CD4-positive, alpha-beta T cell (primary cell): ENCODE measurements around the gene POLA2. TPM values are rescaled to one million over a fixed set of nuclear protein-coding genes. Genes with fewer than 3 reads are reported as not detected.
A peak's percentile ranks its signal among the peaks of the same experiment; 100 is the strongest.

Source experiments
- ATAC-seq: fragments of 200-7000 bp; cut with Tn5 transposase; one replicate; pipeline ENCODE4 v1.10.0; 2022; ENCODE audit warnings: mild to moderate bottlenecking; ENCODE audit not compliant: poor library complexity
- CTCF ChIA-PET: fragments of 350-600 bp; sonication (Branson Sonifier 250); formaldehyde crosslinking; loops from one replicate; lab custom pipeline; 2021; ENCODE audit warnings: antibody characterized with exemption, inconsistent platforms; lab: Charles Lee
- POLR2A ChIA-PET: fragments of 350-600 bp; sonication (Branson Sonifier 250); formaldehyde crosslinking; loops from one replicate; lab custom pipeline; 2021; ENCODE audit warnings: antibody characterized with exemption, inconsistent platforms; lab: Charles Lee
- DNase-seq, 14 experiments: peaks; one replicate each; pipeline ENCODE4 v3.0.0-alpha.2; 2013 to 2020; ENCODE audit warnings: mixed read lengths in 2 of 14
- H3K27ac ChIP-seq, 2 donors: one replicate each; pipeline versions ENCODE4 v1.5.1 to v1.7.0; 2013; ENCODE audit warnings: low read length in 2 of 2, low read depth in 1 of 2, mild to moderate bottlenecking in 1 of 2
- H3K27me3 ChIP-seq, 2 experiments: 1 replicate in 1 of 2; 2 replicates in 1 of 2; pipeline versions ENCODE4 v1.6.1 to v1.7.0; 2013; ENCODE audit warnings: low read length in 2 of 2, control low read depth in 1 of 2, mild to moderate bottlenecking in 1 of 2, moderate library complexity in 1 of 2; ENCODE audit not compliant: insufficient read depth in 2 of 2, control insufficient read depth in 1 of 2
- H3K36me3 ChIP-seq: one replicate; pipeline ENCODE4 v1.6.1; 2013; ENCODE audit warnings: low read length, control low read depth; ENCODE audit not compliant: insufficient read depth
- H3K4me1 ChIP-seq: one replicate; pipeline ENCODE4 v1.6.1; 2013; ENCODE audit warnings: low read length, control low read depth; ENCODE audit not compliant: insufficient read depth
- H3K4me3 ChIP-seq: one replicate; pipeline ENCODE4 v1.5.1; 2013; ENCODE audit warnings: mild to moderate bottlenecking, low read length, moderate library complexity
- H3K9me3 ChIP-seq, 2 experiments: 1 replicate in 1 of 2; 2 replicates in 1 of 2; pipeline versions ENCODE4 v1.6.1 to v1.7.0; 2013; ENCODE audit warnings: low read length in 2 of 2, mild to moderate bottlenecking in 2 of 2, control low read depth in 1 of 2, moderate library complexity in 1 of 2; ENCODE audit not compliant: control insufficient read depth in 1 of 2, insufficient read depth in 1 of 2
- H3K27ac Mint-ChIP-seq: one replicate; pipeline ENCODE4 v1.8.0; 2020; ENCODE audit warnings: mixed read lengths
- H3K27me3 Mint-ChIP-seq: one replicate; pipeline ENCODE4 v1.8.0; 2021; ENCODE audit warnings: mixed read lengths
- H3K36me3 Mint-ChIP-seq: one replicate; pipeline ENCODE4 v1.8.0; 2021; ENCODE audit warnings: low read depth, mixed read lengths
- H3K4me1 Mint-ChIP-seq: one replicate; pipeline ENCODE4 v1.8.0; 2021; ENCODE audit warnings: low read depth, mixed read lengths
- H3K4me3 Mint-ChIP-seq: one replicate; pipeline ENCODE4 v1.8.0; 2020; ENCODE audit warnings: mild to moderate bottlenecking, mixed read lengths
- H3K9me3 Mint-ChIP-seq: one replicate; pipeline ENCODE4 v1.8.0; 2020; ENCODE audit warnings: mixed read lengths
- intact Hi-C, 2 experiments: fragments of 100-400 bp; cut with DNase I in 1 of 2; cut with micrococcal nuclease in 1 of 2; formaldehyde crosslinking; loops; one replicate each; pipeline versions ENCODE4 v1.15.1 to v1.9.0; 2023 to 2025; cut with DNase I, micrococcal nuclease
- total RNA-seq, 174 experiments: library from RNA in 2 of 174; stranded (reverse) in 2 of 174; gene quantifications; one replicate each; pipeline ENCODE4 v1.2.3 and lab custom pipeline; 2021 to 2026
- TF ChIP-seq, protein P1 (sequence below): fragments of 200-600 bp; IDR thresholded peaks from one replicate; pipeline ENCODE4 v1.8.0; 2022; ENCODE audit warnings: antibody characterized with exemption, mild to moderate bottlenecking

The POLA2 gene
- total RNA-seq, 2 experiments from 2014 or later, result 9.6 to 10.6 TPM

- no peaks in the 10 kb centered on the region for H3K9me3 Mint-ChIP-seq
- H3K4me3 Mint-ChIP-seq, result no peak overlapping the region
- no peaks in the 10 kb centered on the region for H3K9me3 ChIP-seq
- intact Hi-C loops, result loop anchor here in 1 of 2 experiments (5.0 kb wide), 1 partner anchor 190 kb away; no protein-coding TSS in a partner anchor
- peaks cover 54% of the 10 kb centered on the region for H3K36me3 ChIP-seq
- H3K4me3 ChIP-seq, result no peak overlapping the region
- DNase-seq, result no peak
- TF ChIP-seq, protein P1, sequence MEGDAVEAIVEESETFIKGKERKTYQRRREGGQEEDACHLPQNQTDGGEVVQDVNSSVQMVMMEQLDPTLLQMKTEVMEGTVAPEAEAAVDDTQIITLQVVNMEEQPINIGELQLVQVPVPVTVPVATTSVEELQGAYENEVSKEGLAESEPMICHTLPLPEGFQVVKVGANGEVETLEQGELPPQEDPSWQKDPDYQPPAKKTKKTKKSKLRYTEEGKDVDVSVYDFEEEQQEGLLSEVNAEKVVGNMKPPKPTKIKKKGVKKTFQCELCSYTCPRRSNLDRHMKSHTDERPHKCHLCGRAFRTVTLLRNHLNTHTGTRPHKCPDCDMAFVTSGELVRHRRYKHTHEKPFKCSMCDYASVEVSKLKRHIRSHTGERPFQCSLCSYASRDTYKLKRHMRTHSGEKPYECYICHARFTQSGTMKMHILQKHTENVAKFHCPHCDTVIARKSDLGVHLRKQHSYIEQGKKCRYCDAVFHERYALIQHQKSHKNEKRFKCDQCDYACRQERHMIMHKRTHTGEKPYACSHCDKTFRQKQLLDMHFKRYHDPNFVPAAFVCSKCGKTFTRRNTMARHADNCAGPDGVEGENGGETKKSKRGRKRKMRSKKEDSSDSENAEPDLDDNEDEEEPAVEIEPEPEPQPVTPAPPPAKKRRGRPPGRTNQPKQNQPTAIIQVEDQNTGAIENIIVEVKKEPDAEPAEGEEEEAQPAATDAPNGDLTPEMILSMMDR, result no peak
- no peak for ATAC-seq
- H3K27me3 ChIP-seq, result no peaks in the 10 kb centered on the region
- no peak overlapping the region for H3K27ac ChIP-seq
- POLR2A ChIA-PET, result no interaction called here
- CTCF ChIA-PET, result interaction anchor here (0.9 kb wide), 1 partner anchor 52 kb away, joined by 3 read pairs; no protein-coding TSS in a partner anchor
- H3K4me1 ChIP-seq, result no peaks in the 10 kb centered on the region
- no peak overlapping the region for H3K27ac Mint-ChIP-seq
- peaks cover 11% of the 10 kb centered on the region for H3K4me1 Mint-ChIP-seq
- peaks cover 68% of the 10 kb centered on the region for H3K36me3 Mint-ChIP-seq
- no peaks in the 10 kb centered on the region for H3K27me3 Mint-ChIP-seq
Observed at GRCh38 chr11:65277631-65278277, 16.0 kb downstream of the POLA2 start.

GRCh38 chr11:65278356-65278755 is 16.6 kb downstream of the POLA2 start:
- peaks cover 59% of the 10 kb centered on the region for H3K36me3 ChIP-seq
- no peaks in the 10 kb centered on the region for H3K9me3 ChIP-seq
- Mint-ChIP-seq H3K9me3 (no peaks in the 10 kb centered on the region), H3K27ac (no peak overlapping the region), H3K4me1 (peaks cover 11% of the 10 kb centered on the region), H3K27me3 (no peaks in the 10 kb centered on the region), H3K36me3 (peaks cover 70% of the 10 kb centered on the region), H3K4me3 (no peak overlapping the region)
- no peak for DNase-seq
- H3K27me3 ChIP-seq, result no peaks in the 10 kb centered on the region
- H3K4me1 ChIP-seq, result no peaks in the 10 kb centered on the region
- intact Hi-C loops, result loop anchor here in 1 of 2 experiments (5.0 kb wide), 1 partner anchor 189 kb away; no protein-coding TSS in a partner anchor
- H3K27ac ChIP-seq, result no peak overlapping the region
- no peak for ATAC-seq
- POLR2A ChIA-PET, result no interaction called here
- H3K4me3 ChIP-seq, result no peak overlapping the region
- TF ChIP-seq, protein P1, result no peak
- CTCF ChIA-PET, result no interaction called here

GRCh38 chr11:65279279-65279678 is 17.5 kb downstream of the POLA2 start:
- Mint-ChIP-seq H3K9me3 (no peaks in the 10 kb centered on the region), H3K27ac (no peak overlapping the region), H3K4me3 (no peak overlapping the region), H3K27me3 (no peaks in the 10 kb centered on the region), H3K4me1 (peaks cover 11% of the 10 kb centered on the region), H3K36me3 (peaks cover 78% of the 10 kb centered on the region)
- Histone ChIP-seq H3K36me3 (peaks cover 67% of the 10 kb centered on the region), H3K9me3 (no peaks in the 10 kb centered on the region), H3K27ac (peak overlapping the region in 1 of 2 donors; percentile 68), H3K27me3 (no peaks in the 10 kb centered on the region), H3K4me1 (no peaks in the 10 kb centered on the region), H3K4me3 (no peak overlapping the region)
- TF ChIP-seq, protein P1, result no peak
- no peak for ATAC-seq
- no peak for DNase-seq
- CTCF ChIA-PET, result interaction anchor here (0.7 kb wide), 1 partner anchor 36 kb away, joined by 4 read pairs; no protein-coding TSS in a partner anchor
- POLR2A ChIA-PET, result interaction anchor here (1.7 kb wide), 1 partner anchor 18 kb away, joined by 7 read pairs; the partner anchor contains the start of gene POLA2
- intact Hi-C loops, result loop anchor here in 1 of 2 experiments (5.0 kb wide), 1 partner anchor 188 kb away; no protein-coding TSS in a partner anchor
